Loucy (cell line): Measurements from ENCODE around the gene ACVRL1.

Source experiments
- H2AFZ ChIP-seq: fragments of 200-600 bp; sonication (generic); 2 replicates; pipeline ENCODE4 v1.6.0; 2016; ENCODE audit warnings: antibody characterized with exemption, mild to moderate bottlenecking, low read length, moderate library complexity
- H3F3A ChIP-seq: fragments of 200-600 bp; 2 replicates; pipeline ENCODE4 v1.6.0; 2016; ENCODE audit warnings: antibody characterized with exemption, low read depth, mild to moderate bottlenecking
- H3K27me3 ChIP-seq: fragments of 200-600 bp; sonication (generic); 2 replicates; pipeline ENCODE4 v1.6.1; 2014; ENCODE audit warnings: low read length, mild to moderate bottlenecking; ENCODE audit not compliant: insufficient read depth, poor library complexity, severe bottlenecking
- H3K36me3 ChIP-seq: fragments of 200-600 bp; sonication (generic); 2 replicates; pipeline ENCODE4 v1.6.1; 2016; ENCODE audit warnings: low read length; ENCODE audit not compliant: insufficient read depth
- H3K4me1 ChIP-seq: fragments of 200-600 bp; sonication (generic); 2 replicates; pipeline ENCODE4 v1.5.1; 2014; ENCODE audit warnings: low read length, mild to moderate bottlenecking; ENCODE audit not compliant: insufficient read depth, poor library complexity, severe bottlenecking
- H3K4me2 ChIP-seq: fragments of 200-600 bp; sonication (generic); 2 replicates; pipeline ENCODE4 v1.6.0; 2014; ENCODE audit warnings: antibody characterized with exemption, low read length, low read depth, mild to moderate bottlenecking; ENCODE audit not compliant: poor library complexity, severe bottlenecking
- H3K4me3 ChIP-seq: fragments of 200-600 bp; sonication (generic); 2 replicates; pipeline ENCODE4 v1.5.1; 2014; ENCODE audit warnings: low read length, mild to moderate bottlenecking, mixed read lengths; ENCODE audit not compliant: poor library complexity, severe bottlenecking
- H3K79me2 ChIP-seq: fragments of 200-600 bp; sonication (generic); 2 replicates; pipeline ENCODE4 v1.6.1; 2014; ENCODE audit warnings: low read length; ENCODE audit not compliant: insufficient read depth
- H3K9ac ChIP-seq: fragments of 200-600 bp; sonication (generic); 2 replicates; pipeline ENCODE4 v1.6.0; 2014; ENCODE audit warnings: mild to moderate bottlenecking, low read depth, low read length, moderate library complexity; ENCODE audit not compliant: poor library complexity, severe bottlenecking
- H3K9me2 ChIP-seq: fragments of 200-600 bp; sonication (generic); replicated peaks from 2 replicates; pipeline ENCODE4 v1.6.1; 2016; ENCODE audit warnings: low read depth, low read length, mixed read lengths
- H3K9me3 ChIP-seq: fragments of 200-600 bp; sonication (generic); 2 replicates; pipeline ENCODE4 v1.6.1; 2014; ENCODE audit warnings: mild to moderate bottlenecking, antibody characterized with exemption, low read length, low read depth; ENCODE audit not compliant: insufficient read depth
- H4K20me1 ChIP-seq: fragments of 200-600 bp; sonication (generic); 2 replicates; pipeline ENCODE4 v1.6.0; 2014; ENCODE audit warnings: antibody characterized with exemption, low read length, mild to moderate bottlenecking; ENCODE audit not compliant: insufficient read depth, poor library complexity, severe bottlenecking
- CTCF ChIP-seq: fragments of 200-600 bp; sonication (generic); conservative IDR thresholded peaks from 2 replicates; pipeline ENCODE4 v1.5.1; 2014; ENCODE audit warnings: mild to moderate bottlenecking, antibody characterized with exemption, low read length
- EZH2phosphoT487 ChIP-seq: fragments of 200-600 bp; IDR thresholded peaks from 2 replicates; pipeline ENCODE4 v1.6.1; 2018; ENCODE audit warnings: antibody characterized with exemption, mild to moderate bottlenecking, moderate library complexity, borderline replicate concordance

The ACVRL1 gene

GRCh38 chr12:51922762-51923505 is 15.6 kb downstream of the ACVRL1 start:
- Histone ChIP-seq H3K9ac (no peak overlapping the region), H3K9me2 (no peaks in the 10 kb centered on the region), H2AFZ (no peak overlapping the region), H3K9me3 (no peaks in the 10 kb centered on the region), H3K4me2 (no peak overlapping the region), H3K36me3 (no peaks in the 10 kb centered on the region), H4K20me1 (no peaks in the 10 kb centered on the region), H3K27me3 (no peaks in the 10 kb centered on the region), H3K79me2 (no peaks in the 10 kb centered on the region), H3F3A (no peaks in the 10 kb centered on the region), H3K4me1 (peaks cover 20% of the 10 kb centered on the region), H3K4me3 (no peak overlapping the region)
- TF ChIP-seq EZH2phosphoT487 = no peak
- TF ChIP-seq CTCF = no peak

GRCh38 chr12:51923506-51924365 is 16.4 kb downstream of the ACVRL1 start:
- no peaks in the 10 kb centered on the region for H3F3A ChIP-seq
- H3K9me3 ChIP-seq = no peaks in the 10 kb centered on the region
- H3K79me2 ChIP-seq = no peaks in the 10 kb centered on the region
- peaks cover 20% of the 10 kb centered on the region for H3K4me1 ChIP-seq
- H3K9ac ChIP-seq = no peak overlapping the region
- H3K27me3 ChIP-seq = no peaks in the 10 kb centered on the region
- TF ChIP-seq CTCF (peak; percentile 79), EZH2phosphoT487 (no peak)
- no peak overlapping the region for H3K4me3 ChIP-seq
- H3K9me2 ChIP-seq = no peaks in the 10 kb centered on the region
- H4K20me1 ChIP-seq = no peaks in the 10 kb centered on the region
- no peak overlapping the region for H3K4me2 ChIP-seq
- no peak overlapping the region for H2AFZ ChIP-seq
- H3K36me3 ChIP-seq = no peaks in the 10 kb centered on the region

- H2AFZ ChIP-seq = no peak overlapping the region
- no peaks in the 10 kb centered on the region for H3K79me2 ChIP-seq
- no peaks in the 10 kb centered on the region for H3K36me3 ChIP-seq
- no peak overlapping the region for H3K4me2 ChIP-seq
- H3K4me3 ChIP-seq = no peak overlapping the region
- H3K9me3 ChIP-seq = no peaks in the 10 kb centered on the region
- H3K9ac ChIP-seq = no peak overlapping the region
- H3F3A ChIP-seq = no peaks in the 10 kb centered on the region
- TF ChIP-seq CTCF = no peak
- no peak for TF ChIP-seq EZH2phosphoT487
- H4K20me1 ChIP-seq = no peaks in the 10 kb centered on the region
- no peaks in the 10 kb centered on the region for H3K9me2 ChIP-seq
- no peaks in the 10 kb centered on the region for H3K27me3 ChIP-seq
- peaks cover 20% of the 10 kb centered on the region for H3K4me1 ChIP-seq
Measured at GRCh38 chr12:51924551-51925319, 17.4 kb downstream of the ACVRL1 start.
